Subcutaneous abdominal adipose tissue (tissue), 5 donors: ENCODE data around the gene MRPS12.

Experiments used
- H3K27ac ChIP-seq: one replicate; pipeline ENCODE4 v1.7.0; 2013; ENCODE audit warnings: low read depth, mild to moderate bottlenecking, inconsistent platforms, low read length, moderate library complexity
- H3K27me3 ChIP-seq, 5 donors: one replicate each; pipeline ENCODE4 v1.7.0; 2013; ENCODE audit warnings: low read length in 5 of 5, inconsistent platforms in 1 of 5; ENCODE audit not compliant: control insufficient read depth in 5 of 5, insufficient read depth in 4 of 5
- H3K36me3 ChIP-seq, 5 donors: one replicate each; pipeline ENCODE4 v1.7.0; 2013; ENCODE audit warnings: low read length in 5 of 5; ENCODE audit not compliant: control insufficient read depth in 5 of 5, insufficient read depth in 5 of 5
- H3K4me1 ChIP-seq, 5 donors: one replicate each; pipeline ENCODE4 v1.7.0; 2013; ENCODE audit warnings: low read length in 5 of 5, mild to moderate bottlenecking in 3 of 5, moderate library complexity in 1 of 5; ENCODE audit not compliant: control insufficient read depth in 5 of 5, insufficient read depth in 5 of 5
- H3K4me3 ChIP-seq, 5 donors: one replicate each; pipeline ENCODE4 v1.7.0; 2013; ENCODE audit warnings: low read length in 5 of 5, low read depth in 1 of 5
- H3K9ac ChIP-seq, 5 donors: one replicate each; pipeline ENCODE4 v1.7.0; 2013; ENCODE audit warnings: low read length in 5 of 5, mild to moderate bottlenecking in 4 of 5, moderate library complexity in 3 of 5
- H3K9me3 ChIP-seq, 5 donors: one replicate each; pipeline ENCODE4 v1.7.0; 2013; ENCODE audit warnings: low read length in 5 of 5; ENCODE audit not compliant: control insufficient read depth in 5 of 5
- donor health status: healthy.
- donor health status: healthy.
- donor health status: healthy.
- donor health status: healthy.
- donor health status: healthy.

The MRPS12 gene

DNA sequence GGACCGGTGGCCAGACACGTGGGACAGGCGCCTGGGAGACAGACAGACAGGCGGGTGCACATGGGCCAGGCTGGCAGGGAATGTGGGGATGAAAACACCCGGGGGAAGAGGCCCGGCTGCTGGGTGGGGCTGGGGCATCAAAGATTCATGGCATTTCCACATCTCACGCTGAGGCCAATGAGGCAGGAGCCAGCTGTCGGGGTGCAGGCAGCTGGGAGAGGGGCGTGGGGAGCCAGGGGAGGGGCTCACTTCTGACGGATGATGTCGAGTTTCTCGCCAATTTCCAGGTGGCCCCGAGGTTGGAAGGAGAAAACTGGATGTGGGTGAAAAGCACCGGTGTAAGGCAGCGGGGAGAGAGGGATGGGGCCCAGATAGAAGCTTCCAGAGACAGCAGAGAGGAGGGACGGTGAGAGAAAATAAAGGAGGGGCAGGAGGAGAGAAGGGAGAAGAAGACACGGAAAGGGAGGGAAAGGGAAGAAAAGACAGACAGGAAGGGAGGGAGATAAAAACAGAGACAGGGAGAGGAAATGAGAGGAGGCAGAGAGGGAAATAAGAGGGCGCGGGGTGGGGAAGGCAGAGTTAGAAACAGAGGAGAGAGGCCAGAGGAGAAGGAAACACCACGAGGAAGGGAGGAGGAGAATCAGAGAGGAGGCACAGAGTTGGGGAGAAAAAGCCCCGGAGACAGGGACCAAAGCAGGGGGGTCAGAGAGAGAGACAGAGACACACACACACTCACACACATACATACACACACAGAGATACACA lies 10.7 kb upstream of the MRPS12 start:
- Histone ChIP-seq H3K9ac (no peak overlapping the region), H3K36me3 (peaks cover 0 to 38% (median 25%) of the 10 kb centered on the region in 5 donors)

GRCh38 chr19:38920602-38921419 lies 9.9 kb upstream of the MRPS12 start:
- Histone ChIP-seq H3K9me3 (no peaks in the 10 kb centered on the region), H3K9ac (no peak overlapping the region), H3K36me3 (peaks cover 0 to 38% (median 30%) of the 10 kb centered on the region in 5 donors)

More for the DNA sequence above, 10.7 kb upstream of the MRPS12 start:
- H3K4me1 ChIP-seq = no peaks in the 10 kb centered on the region
- H3K9me3 ChIP-seq = no peaks in the 10 kb centered on the region
- no peak overlapping the region for H3K27ac ChIP-seq
- H3K4me3 ChIP-seq = no peak overlapping the region
- H3K27me3 ChIP-seq = no peaks in the 10 kb centered on the region

DNA sequence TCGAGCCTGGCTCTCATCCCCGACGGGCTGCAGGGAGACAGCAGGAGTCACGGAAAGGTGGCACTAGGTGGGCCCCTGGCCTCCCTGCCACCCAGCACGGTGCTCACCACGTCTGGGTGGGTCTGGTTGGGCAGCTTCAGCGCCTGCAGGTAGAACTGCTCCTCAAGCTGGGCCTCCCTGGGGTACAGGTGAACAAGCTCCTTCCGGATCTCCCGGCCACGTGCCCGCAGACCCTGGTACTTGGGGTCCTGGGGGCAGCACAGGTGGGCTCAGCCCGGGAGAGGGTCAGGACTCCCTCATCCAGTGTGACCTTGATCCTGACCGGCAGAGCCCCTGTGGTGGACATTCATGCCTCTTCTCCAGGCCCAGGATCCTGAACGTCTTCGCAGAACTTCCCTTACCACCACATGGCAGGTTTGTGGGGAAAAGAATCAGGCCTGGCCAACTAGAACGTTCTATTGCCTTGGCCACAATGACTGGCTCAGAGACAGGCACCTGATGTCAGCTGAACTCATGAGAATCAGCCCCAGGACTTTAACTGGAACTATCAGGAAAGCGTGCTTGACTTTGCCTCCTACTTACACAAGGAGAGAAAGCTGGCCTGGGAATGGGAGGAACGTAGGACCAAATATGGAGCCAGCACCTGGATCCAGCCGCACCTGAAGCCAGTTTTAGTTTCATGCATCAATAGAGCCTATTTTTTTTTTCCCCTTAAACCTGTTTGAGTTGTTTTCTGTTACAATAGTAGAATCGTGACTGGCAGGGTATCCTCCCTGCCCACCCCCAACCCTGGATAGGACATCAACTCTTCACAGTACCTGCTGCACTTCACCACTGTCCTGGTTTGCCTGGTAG lies 9.1 kb upstream of the MRPS12 start:
- no peaks in the 10 kb centered on the region for H3K9me3 ChIP-seq
- no peaks in the 10 kb centered on the region for H3K4me1 ChIP-seq
- peaks cover 0 to 40% (median 29%) of the 10 kb centered on the region in 5 donors for H3K36me3 ChIP-seq

More at GRCh38 chr19:38920602-38921419, 9.9 kb upstream of the MRPS12 start:
- Histone ChIP-seq H3K4me3 (no peak overlapping the region), H3K27ac (no peak overlapping the region), H3K4me1 (no peaks in the 10 kb centered on the region), H3K27me3 (no peaks in the 10 kb centered on the region)

GRCh38 chr19:38922482-38922881 lies 8.3 kb upstream of the MRPS12 start:
- Histone ChIP-seq H3K36me3 (peaks cover 0 to 40% (median 29%) of the 10 kb centered on the region in 5 donors), H3K27me3 (no peaks in the 10 kb centered on the region), H3K9ac (no peak overlapping the region), H3K27ac (no peak overlapping the region), H3K9me3 (no peaks in the 10 kb centered on the region), H3K4me1 (no peaks in the 10 kb centered on the region), H3K4me3 (no peak overlapping the region)

More for the DNA sequence above, 9.1 kb upstream of the MRPS12 start:
- H3K9ac ChIP-seq = no peak overlapping the region
- H3K27ac ChIP-seq = no peak overlapping the region
- no peaks in the 10 kb centered on the region for H3K27me3 ChIP-seq
- no peak overlapping the region for H3K4me3 ChIP-seq

- Histone ChIP-seq H3K9ac (no peak overlapping the region), H3K4me1 (peaks cover 0 to 3% (median 2%) of the 10 kb centered on the region in 5 donors), H3K27me3 (no peaks in the 10 kb centered on the region), H3K9me3 (no peaks in the 10 kb centered on the region), H3K4me3 (no peak overlapping the region), H3K27ac (no peak overlapping the region), H3K36me3 (peaks cover 0 to 40% (median 29%) of the 10 kb centered on the region in 5 donors)
Observed at GRCh38 chr19:38924388-38924787, 6.4 kb upstream of the MRPS12 start.

DNA sequence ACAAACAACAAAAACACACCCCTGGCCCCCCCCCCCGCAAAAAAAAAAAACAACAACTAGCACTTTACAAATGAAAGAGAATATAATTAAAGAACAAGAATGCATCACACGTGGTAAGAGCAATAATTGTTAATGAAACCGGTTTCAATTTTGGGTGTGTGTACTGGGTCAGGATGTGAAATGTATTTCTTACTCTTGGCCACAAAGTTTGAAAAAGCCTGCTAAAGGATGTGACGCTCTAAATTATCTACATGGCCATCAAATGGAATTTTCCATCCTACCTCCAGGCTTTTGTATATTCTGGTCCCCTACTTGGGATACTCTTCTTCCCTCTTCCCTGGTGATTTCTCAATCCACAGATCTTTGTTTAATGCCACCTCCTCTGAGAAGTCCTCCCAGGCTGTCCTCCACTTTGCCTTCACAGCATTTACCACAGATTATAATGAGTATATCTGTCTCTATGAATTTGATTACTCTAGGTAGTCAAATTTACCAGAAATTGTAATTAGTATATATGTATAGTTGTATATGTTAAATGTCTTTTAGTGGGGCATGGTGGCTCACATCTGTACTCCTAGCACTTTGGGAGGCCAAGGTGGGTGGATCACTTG lies 2.2 kb upstream of the MRPS12 start:
- H3K9ac ChIP-seq = no peak overlapping the region
- H3K27ac ChIP-seq = no peak overlapping the region

GRCh38 chr19:38929929-38930775 lies 592 bp upstream of the MRPS12 start, which contains the start of gene SARS2:
TSS of gene SARS2 (minus strand) at chr19:38930763. CDS start at chr19:38930736, 27 bp downstream.
- Histone ChIP-seq H3K4me1 (peaks cover 2 to 31% (median 20%) of the 10 kb centered on the region in 5 donors), H3K4me3 (peak within 1 kb of the TSS; percentile 83 to 97 (median 94)), H3K9ac (peak within 1 kb of the TSS; percentile 75 to 94 (median 90)), H3K9me3 (peaks cover 0 to 2% (median 0%) of the 10 kb centered on the region in 5 donors), H3K27ac (peak within 1 kb of the TSS; percentile 75), H3K27me3 (no peaks in the 10 kb centered on the region), H3K36me3 (peaks cover 0 to 26% (median 16%) of the 10 kb centered on the region in 5 donors)

More for the DNA sequence above, 2.2 kb upstream of the MRPS12 start:
- Histone ChIP-seq H3K9me3 (no peaks in the 10 kb centered on the region), H3K27me3 (no peaks in the 10 kb centered on the region), H3K4me1 (peaks cover 2 to 31% (median 20%) of the 10 kb centered on the region in 5 donors), H3K36me3 (peaks cover 0 to 35% (median 23%) of the 10 kb centered on the region in 5 donors), H3K4me3 (no peak overlapping the region)

DNA sequence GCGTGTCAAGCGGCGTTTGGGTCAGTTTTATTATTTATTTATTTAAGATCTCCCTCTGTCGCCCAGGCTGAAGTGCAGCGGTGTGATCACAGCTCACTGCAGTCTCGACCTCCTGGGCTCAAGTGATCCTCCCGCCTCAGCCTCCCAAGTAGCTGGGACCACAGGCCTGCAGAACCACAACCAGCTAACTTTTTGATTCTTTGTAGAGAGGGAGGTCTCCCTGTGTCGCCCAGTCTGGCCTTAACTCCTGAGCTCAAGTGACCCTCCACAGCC lies 713 bp downstream of the MRPS12 start:
- Histone ChIP-seq H3K4me1 (peaks cover 2 to 31% (median 20%) of the 10 kb centered on the region in 5 donors), H3K27ac (peak overlapping the region; percentile 75), H3K9ac (peak overlapping the region; percentile 75 to 94 (median 90)), H3K27me3 (no peaks in the 10 kb centered on the region), H3K36me3 (peaks cover 0 to 16% (median 11%) of the 10 kb centered on the region in 5 donors), H3K4me3 (peak overlapping the region; percentile 83 to 97 (median 94)), H3K9me3 (peaks cover 0 to 5% (median 0%) of the 10 kb centered on the region in 5 donors)
